Measurements from ENCODE around the gene RNU5D-1.
"Not testable (repeated sequence)": the region's sequence is repeated elsewhere in the genome, so short reads cannot be mapped to it uniquely, and the experiment has no call there.

RNU5D-1 gene

DNA sequence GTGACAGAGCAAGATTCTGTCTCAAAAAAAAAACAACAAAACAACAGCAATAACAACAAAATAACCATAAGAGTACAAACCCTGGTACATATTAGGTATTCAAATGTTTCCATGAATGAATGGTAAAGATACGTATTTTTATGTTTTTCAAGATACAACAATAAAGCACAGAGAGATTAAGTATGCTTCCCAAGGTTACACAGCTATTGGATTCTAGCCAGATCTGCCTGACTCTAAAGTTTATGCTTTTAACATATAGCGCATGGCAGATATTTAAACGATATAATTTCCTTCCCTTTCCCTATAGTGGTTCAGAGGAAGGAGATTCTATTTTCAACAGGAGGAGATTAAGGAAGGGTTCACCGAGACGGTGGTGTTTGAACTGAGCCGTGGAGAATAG, 25.5 kb downstream of the RNU5D-1 start:
- Histone ChIP-seq H3K36me3 (ENCODE audit: control insufficient read depth in 2 of 2, insufficient read depth in 1 of 2, low read length in 2 of 2) (no peaks in the 10 kb centered on the region), H3K4me1 (ENCODE audit: control insufficient read depth, insufficient read depth, low read length) (0 out of 2 replicates have a peak, but pooled peaks cover 2% of the 10 kb centered on the region), H3K27ac (ENCODE audit: extremely low read depth, low read depth, low read length) (no peak overlapping the region), H3K4me3 (ENCODE audit: low read depth, low read length) (no peak overlapping the region), H3K9me3 (ENCODE audit: control insufficient read depth, insufficient read depth, low read depth, low read length) (no peaks in the 10 kb centered on the region)
- POLR2A ChIA-PET: interaction anchor here (0.7 to 1.6 kb wide), 3 partner anchors 16 to 313 kb away, joined by 3 to 5 read pairs (median 5); no protein-coding TSS in a partner anchor
- CTCF ChIA-PET: interaction anchor here (0.6 to 1.4 kb wide), 2 partner anchors 9 to 1290 kb away, joined by 3 to 9 read pairs; no protein-coding TSS in a partner anchor
- TF ChIP-seq ZNF10 (tag by site-specific recombination; IDR thresholded peaks at IDR 0.05) (no peak), FEZF1 (tag by site-specific recombination; IDR thresholded peaks at IDR 0.05) (no peak), ZXDB (tag by site-specific recombination; IDR thresholded peaks at IDR 0.05) (no peak), ZNF707 (tag by site-specific recombination; IDR thresholded peaks at IDR 0.05) (no peak), SALL2 (tag by site-specific recombination; IDR thresholded peaks at IDR 0.05; ENCODE audit: borderline replicate concordance) (no peak), ZNF529 (tag by site-specific recombination; IDR thresholded peaks at IDR 0.05; ENCODE audit: insufficient replicate concordance) (no peak), ZNF596 (tag by site-specific recombination; IDR thresholded peaks at IDR 0.05) (no peak), ZNF426 (tag by site-specific recombination; IDR thresholded peaks at IDR 0.05) (no peak), ZNF501 (tag by site-specific recombination; IDR thresholded peaks at IDR 0.05) (no peak), ZNF175 (tag by site-specific recombination; IDR thresholded peaks at IDR 0.05) (no peak)

DNA sequence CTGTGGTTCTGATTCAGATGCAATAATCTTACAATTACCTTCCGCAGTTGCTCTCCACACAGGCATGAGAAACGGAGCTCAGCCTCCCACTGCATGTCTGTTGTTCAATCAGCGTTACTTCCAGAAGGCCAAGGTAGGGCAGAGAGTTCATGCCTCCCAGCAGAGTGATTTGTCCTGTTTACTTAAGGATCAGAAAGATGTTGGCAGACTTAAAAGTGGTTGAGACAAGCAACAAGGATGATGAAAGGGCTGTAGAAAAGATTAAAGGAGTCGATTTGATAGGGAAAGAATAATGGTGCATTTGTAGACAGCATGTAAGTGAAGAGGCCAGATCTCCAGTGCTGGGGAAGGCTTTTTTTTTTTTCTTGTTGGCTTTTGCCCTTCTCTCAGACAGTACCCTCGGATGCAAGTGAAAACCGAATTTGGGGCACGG, 29.8 kb downstream of the RNU5D-1 start:
- TF ChIP-seq ZNF223 (tag by site-specific recombination; IDR thresholded peaks at IDR 0.05) (no peak), ZNF747 (tag by site-specific recombination; IDR thresholded peaks at IDR 0.05) (no peak), ZBTB21 (tag by site-specific recombination; IDR thresholded peaks at IDR 0.05) (no peak), RBAK (tag by site-specific recombination; IDR thresholded peaks at IDR 0.05) (no peak), TCF7L2 (IDR thresholded peaks at IDR 0.05; ENCODE audit: borderline replicate concordance, low read depth, low read length) (peak; percentile 71; the same call in 1 of the 2 replicates), IKZF3 (tag by site-specific recombination; IDR thresholded peaks at IDR 0.05) (no peak), TRIM28 (IDR thresholded peaks at IDR 0.05; ENCODE audit: borderline replicate concordance, low read length) (peak; percentile 61; the same call in 1 of the 2 replicates)

DNA sequence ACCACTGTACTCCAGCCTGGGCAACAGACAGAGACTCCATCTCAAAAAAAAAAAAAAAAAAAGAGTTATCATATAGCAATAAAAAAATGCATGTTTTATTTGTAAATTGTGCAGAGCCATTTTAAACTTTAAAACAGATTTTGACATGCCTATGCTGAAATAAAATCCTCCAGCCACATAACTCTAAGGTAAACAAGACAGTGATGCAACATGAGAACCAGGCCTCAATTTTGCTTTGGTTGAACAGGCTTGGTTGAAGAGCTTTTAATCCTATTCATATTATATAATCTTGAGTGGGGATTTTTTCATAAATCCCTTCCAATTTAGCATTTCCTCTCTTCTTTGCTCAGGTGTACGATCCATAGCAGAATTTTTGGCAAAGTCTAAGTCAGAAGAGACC, 30.4 kb downstream of the RNU5D-1 start:
- CTCF ChIA-PET: interaction anchor here (0.7 to 1.4 kb wide), 2 partner anchors 14 to 30 kb away, joined by 3 to 4 read pairs; partner anchors contain the start of gene RNU5D-1
- Histone ChIP-seq H3K36me3 (ENCODE audit: control insufficient read depth in 2 of 2, insufficient read depth in 1 of 2, low read length in 2 of 2) (no peaks in the 10 kb centered on the region), H3K4me3 (ENCODE audit: low read depth, low read length) (no peak overlapping the region), H3K4me1 (ENCODE audit: control insufficient read depth, insufficient read depth, low read length) (0 out of 2 replicates have a peak, but pooled peaks cover 2% of the 10 kb centered on the region), H3K9me3 (ENCODE audit: control insufficient read depth, insufficient read depth, low read depth, low read length) (no peaks in the 10 kb centered on the region), H3K27ac (ENCODE audit: extremely low read depth, low read depth, low read length) (no peak overlapping the region)
- POLR2A ChIA-PET: interaction anchor here (2.8 kb wide), 1 partner anchor 21 kb away, joined by 11 read pairs; no protein-coding TSS in a partner anchor
- peak; percentile 40; the same call in 1 of the 2 replicates for TF ChIP-seq MZF1 (tag by site-specific recombination; IDR thresholded peaks at IDR 0.05; ENCODE audit: borderline replicate concordance)
- TF ChIP-seq, protein P1, sequence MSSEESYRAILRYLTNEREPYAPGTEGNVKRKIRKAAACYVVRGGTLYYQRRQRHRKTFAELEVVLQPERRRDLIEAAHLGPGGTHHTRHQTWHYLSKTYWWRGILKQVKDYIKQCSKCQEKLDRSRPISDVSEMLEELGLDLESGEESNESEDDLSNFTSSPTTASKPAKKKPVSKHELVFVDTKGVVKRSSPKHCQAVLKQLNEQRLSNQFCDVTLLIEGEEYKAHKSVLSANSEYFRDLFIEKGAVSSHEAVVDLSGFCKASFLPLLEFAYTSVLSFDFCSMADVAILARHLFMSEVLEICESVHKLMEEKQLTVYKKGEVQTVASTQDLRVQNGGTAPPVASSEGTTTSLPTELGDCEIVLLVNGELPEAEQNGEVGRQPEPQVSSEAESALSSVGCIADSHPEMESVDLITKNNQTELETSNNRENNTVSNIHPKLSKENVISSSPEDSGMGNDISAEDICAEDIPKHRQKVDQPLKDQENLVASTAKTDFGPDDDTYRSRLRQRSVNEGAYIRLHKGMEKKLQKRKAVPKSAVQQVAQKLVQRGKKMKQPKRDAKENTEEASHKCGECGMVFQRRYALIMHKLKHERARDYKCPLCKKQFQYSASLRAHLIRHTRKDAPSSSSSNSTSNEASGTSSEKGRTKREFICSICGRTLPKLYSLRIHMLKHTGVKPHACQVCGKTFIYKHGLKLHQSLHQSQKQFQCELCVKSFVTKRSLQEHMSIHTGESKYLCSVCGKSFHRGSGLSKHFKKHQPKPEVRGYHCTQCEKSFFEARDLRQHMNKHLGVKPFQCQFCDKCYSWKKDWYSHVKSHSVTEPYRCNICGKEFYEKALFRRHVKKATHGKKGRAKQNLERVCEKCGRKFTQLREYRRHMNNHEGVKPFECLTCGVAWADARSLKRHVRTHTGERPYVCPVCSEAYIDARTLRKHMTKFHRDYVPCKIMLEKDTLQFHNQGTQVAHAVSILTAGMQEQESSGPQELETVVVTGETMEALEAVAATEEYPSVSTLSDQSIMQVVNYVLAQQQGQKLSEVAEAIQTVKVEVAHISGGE (tag by site-specific recombination; conservative IDR thresholded peaks at IDR 0.05; ENCODE audit: low read depth): no peak
- no peak for TF ChIP-seq ZNF239 (tag by site-specific recombination; IDR thresholded peaks at IDR 0.05)

More for the DNA sequence above, 29.8 kb downstream of the RNU5D-1 start:
- POLR2A ChIA-PET: interaction anchor here (2.8 kb wide), 1 partner anchor 20 kb away, joined by 11 read pairs; no protein-coding TSS in a partner anchor
- CTCF ChIA-PET: interaction anchor here (1.0 to 1.4 kb wide), 2 partner anchors 13 to 434 kb away, joined by 3 read pairs; no protein-coding TSS in a partner anchor
- Histone ChIP-seq H3K4me1 (ENCODE audit: control insufficient read depth, insufficient read depth, low read length) (0 out of 2 replicates have a peak, but pooled peaks cover 2% of the 10 kb centered on the region), H3K9me3 (ENCODE audit: control insufficient read depth, insufficient read depth, low read depth, low read length) (no peaks in the 10 kb centered on the region), H3K4me3 (ENCODE audit: low read depth, low read length) (no peak overlapping the region), H3K36me3 (ENCODE audit: control insufficient read depth in 2 of 2, insufficient read depth in 1 of 2, low read length in 2 of 2) (no peaks in the 10 kb centered on the region), H3K27ac (ENCODE audit: extremely low read depth, low read depth, low read length) (no peak overlapping the region)

DNA sequence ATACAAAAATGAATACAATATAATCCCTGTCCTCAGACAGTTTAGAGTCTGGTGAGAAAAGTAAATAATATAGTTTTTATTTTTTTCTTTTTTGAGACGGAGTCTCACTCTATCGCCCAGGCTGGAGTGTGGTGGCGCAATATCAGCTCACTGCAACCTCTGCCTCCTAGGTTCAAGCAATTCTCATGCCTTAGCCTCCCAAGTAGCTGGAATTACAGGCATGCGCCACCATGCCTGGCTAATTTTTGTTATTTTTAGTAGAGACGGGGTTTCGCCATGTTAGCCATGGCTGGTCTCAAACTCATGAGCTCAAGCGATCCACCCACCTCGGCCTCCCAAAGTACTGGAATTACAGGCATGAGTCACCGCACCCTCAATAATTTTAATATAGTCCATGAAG, 31.6 kb downstream of the RNU5D-1 start:
- H3K4me3 ChIP-seq (ENCODE audit: low read depth, low read length); H3K27ac ChIP-seq (ENCODE audit: extremely low read depth, low read depth, low read length); POLR2A ChIA-PET; H3K4me1 ChIP-seq (ENCODE audit: control insufficient read depth, insufficient read depth, low read length); H3K9me3 ChIP-seq (ENCODE audit: control insufficient read depth, insufficient read depth, low read depth, low read length); H3K36me3 ChIP-seq (ENCODE audit: control insufficient read depth in 2 of 2, insufficient read depth in 1 of 2, low read length in 2 of 2): not testable (repeated sequence)
- CTCF ChIA-PET: interaction anchor here (0.7 kb wide), 2 partner anchors 105 to 500 kb away, joined by 4 to 5 read pairs; no protein-coding TSS in a partner anchor
